NCI-H748 (cell line): ENCODE data around the gene CCDC12.
A peak's percentile ranks its signal among the peaks of the same experiment; 100 is the strongest.

ENCODE experiments used
- DNase-seq: peaks from one replicate; lab custom pipeline; 2025; ENCODE audit not compliant: unreplicated experiment; lab: John Stamatoyannopoulos, UW

The CCDC12 gene

DNA sequence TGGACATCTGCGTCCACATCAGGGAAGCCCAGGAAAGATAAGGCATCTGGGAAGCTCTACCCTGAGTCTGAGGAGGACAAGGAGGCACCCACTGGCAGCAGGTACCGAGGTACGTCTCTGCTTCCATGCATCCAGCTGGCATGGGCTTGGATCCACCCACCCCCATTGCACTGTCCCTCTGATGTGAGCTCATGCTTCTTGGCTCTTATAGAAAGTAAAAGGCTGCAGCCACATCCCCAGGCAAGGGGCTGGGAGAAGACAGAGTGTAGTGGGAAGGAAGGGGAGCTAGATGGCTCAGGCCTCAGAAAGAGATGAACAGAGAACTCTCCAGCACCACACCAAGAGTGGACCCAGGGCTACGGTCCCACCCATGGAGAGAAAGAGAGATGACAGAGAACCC is 80.8 kb downstream of the CCDC12 start:
- DNase-seq = no peak

DNA sequence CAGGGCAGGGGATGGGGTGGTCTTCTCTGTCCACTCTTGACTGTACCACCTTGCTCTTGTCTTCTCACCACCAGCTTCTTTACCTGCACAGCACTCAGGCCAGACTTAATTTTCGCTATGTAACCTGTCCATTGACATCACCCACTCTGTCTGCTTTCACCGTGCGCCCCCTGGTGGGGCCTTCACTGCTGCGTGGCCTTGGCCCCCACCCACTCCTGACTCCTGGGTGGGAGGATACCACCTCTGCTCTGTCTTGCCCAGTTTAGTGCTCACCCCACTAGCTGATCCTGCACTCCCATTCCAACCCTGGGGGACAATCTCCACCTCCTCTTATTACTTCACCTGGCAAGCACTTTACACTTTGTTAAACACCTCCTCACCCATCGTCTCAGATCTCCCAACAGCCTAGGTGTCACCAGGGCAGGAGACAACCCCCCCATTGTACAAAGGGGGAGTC is 81.3 kb downstream of the CCDC12 start:
- DNase-seq = peak; percentile 39

DNA sequence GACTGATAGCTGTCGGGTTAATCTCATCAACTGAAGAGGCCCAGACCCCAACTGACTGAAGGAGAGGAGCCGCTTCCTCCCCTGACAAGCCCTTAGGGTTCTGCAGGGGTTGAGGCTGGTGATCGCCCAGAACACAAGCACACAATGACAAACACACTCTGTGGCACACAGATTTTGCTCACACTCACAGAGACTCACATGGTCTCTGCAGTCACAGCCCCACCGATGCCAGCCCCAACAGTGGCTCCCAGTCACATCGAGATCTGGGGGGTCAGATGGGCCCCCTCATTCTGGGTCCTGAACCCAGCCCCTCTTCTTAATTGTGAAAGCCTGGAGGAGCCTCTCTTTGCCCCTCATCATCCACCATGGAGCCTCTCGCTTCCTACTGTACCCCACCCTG is 82.3 kb downstream of the CCDC12 start:
- DNase-seq = no peak

DNA sequence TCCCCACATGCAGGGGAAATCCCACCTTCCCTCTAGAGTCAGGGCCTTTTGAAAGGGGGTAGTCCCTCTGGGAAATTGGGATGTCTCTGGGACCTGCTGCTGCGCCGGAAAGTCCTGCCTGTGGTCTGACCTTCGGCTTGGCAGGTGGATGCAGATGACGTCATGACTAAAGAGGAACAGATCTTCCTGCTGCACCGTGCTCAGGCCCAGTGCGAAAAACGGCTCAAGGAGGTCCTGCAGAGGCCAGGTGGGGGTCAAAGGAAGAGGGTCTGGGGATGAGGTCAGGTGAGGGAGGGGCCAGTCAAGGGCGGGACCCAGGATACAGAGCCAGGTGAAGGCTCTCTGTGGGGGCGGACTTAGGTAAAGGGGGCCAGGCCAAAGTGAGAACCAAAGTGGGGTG is 82.8 kb downstream of the CCDC12 start:
- no peak for DNase-seq

DNA sequence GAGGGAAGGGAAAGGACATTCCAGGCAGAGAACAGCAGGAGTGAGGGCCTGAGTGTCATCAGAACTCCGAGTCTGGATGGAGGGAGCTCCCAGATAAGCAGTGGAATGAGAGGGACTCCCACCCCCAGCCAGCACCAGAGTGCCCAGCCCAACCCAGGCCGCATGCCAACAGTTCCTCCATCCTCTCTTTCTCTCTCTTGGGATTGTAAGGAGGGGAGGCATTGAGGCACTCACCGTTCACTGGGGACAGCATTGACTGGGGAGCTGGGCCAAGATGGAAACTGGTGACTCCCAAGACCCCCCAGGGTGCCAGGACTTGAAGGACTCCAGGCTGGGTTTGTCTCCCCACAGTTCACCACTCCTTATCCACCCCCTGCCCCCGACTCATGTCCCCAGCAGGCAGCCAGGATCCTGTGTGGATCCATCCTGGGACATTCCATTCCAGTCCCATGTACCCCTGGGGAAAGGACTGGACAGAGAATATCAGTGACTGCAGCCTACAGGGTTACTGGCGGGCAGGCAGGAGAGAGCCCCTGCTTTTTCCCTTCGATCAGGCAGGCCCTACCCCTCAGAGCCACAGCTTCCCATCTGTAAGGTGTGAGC is 83.3 kb downstream of the CCDC12 start:
- no peak for DNase-seq

DNA sequence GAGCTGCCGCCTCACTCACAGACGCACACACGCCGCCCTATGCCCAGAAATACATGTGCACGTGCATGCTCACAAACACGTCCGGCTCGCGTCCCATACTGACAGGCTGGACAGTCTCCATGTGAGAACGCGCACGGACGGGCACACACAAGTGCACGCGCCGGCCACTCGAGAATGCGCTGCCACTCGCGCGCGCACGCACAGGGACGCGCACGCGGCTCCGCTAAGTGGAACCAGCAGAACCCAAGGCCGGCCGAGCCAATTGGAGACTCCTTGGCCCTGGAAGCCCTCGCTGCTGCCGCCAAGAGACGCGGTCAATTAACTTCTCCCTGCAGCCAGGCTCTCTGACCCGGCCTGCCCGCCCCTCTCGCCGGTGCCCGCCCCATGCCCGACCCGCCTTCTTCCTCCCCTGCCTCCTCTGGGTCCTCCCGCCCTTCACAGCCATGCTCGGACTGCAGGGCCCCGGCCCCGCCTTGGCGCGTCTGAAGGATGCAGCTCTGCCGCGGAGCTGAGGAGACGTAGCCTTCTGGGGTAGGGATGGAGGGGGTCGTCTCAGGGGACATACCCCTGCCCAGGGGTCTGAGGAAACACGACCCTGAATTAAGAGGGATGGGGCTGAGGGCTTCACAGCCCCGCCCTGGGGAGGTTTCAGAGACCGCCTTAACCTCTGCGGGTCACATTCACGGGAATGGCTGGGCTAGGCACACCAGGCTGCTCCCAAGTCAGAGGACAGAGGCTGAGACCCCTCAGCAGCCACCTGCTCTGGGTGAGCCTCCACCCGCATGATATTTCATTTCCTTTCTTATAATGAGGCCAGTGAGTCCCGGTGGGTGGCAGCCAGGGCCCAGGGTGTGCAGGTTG is 84.0 kb downstream of the CCDC12 start:
- peak; percentile 67 for DNase-seq

GRCh38 chr3:46891132-46891531 is 85.4 kb downstream of the CCDC12 start:
- no peak for DNase-seq

DNA sequence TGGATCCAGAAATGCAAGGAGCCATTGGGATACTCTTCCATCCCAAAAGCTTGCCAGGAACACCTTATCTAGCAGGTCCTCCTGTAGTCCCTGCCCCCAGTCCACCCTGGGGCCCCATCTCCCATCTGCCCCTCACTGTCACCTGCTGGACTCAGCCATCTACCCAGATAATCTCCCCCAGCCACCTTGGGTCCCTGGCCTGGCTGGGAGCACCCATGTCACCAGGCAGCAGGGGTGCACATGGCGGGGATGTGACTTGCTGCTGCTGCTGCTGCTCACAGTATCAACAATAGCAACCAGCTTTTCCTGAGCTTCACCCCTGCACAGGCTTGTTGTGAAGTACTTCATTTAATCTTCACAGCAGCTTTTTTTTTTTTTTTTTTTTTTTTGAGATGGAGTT is 86.4 kb downstream of the CCDC12 start:
- no peak for DNase-seq

GRCh38 chr3:46889381-46890110 is 87.0 kb downstream of the CCDC12 start:
- DNase-seq = no peak

- DNase-seq = no peak
Measured at GRCh38 chr3:46888705-46889104, 87.8 kb downstream of the CCDC12 start.

- no peak for DNase-seq
Measured at GRCh38 chr3:46887980-46888494, 88.5 kb downstream of the CCDC12 start.

GRCh38 chr3:46885612-46886011 is 90.9 kb downstream of the CCDC12 start:
- DNase-seq = no peak

GRCh38 chr3:46884929-46885328 is 91.6 kb downstream of the CCDC12 start:
- no peak for DNase-seq

GRCh38 chr3:46884427-46884826 is 92.1 kb downstream of the CCDC12 start:
- DNase-seq = no peak

DNA sequence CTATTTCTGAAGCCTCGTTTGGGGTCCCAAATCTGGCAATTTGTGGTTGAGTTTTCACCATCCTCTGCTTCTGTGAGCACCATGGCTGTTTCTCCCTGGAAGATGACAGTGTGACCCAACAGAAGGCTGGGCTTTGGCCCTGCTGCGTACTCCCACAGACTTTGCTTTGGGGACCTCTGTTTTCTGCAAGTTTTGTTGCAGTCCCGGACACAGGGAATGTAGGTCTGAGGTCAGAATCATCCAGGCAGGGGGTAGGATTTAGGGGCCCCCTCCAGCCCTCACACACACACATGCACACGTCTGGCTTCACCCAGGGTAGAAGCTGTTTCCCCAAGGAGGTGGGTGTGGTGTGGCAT is 92.7 kb downstream of the CCDC12 start:
- DNase-seq = no peak

DNA sequence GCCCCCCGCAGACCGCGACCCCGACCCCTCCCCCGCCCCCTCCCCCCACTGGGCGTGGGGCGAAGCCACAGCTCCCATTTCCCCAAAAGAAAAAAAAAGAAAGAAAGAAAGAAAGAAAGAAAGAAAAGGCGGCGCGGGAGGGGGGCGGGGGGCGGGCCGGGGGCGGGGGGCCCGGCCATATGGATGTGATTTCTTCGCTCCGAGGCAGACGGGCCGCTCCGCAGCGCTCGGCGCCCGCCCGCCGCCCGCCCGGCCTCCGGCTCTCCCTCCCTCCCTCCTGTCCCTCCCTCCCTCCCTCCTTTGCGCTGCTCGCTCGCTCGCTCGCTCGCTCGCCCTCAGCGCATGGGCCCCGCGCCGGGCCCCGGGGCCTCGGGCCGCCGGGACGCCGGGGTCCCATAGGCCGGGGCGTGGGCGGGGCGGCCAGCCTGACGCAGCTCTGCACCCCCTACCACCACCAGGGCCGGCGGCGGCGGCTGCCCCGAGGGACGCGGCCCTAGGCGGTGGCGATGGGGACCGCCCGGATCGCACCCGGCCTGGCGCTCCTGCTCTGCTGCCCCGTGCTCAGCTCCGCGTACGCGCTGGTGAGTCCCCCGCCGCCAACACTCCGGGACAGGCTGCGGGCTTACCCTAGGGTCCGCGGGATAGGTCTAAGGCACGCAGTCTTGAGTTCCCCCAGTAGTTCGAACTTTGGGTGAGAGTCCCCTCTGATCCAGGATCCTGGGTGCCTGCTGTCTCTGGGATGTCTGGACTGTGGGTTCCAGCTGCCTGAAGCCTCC is 93.3 kb downstream of the CCDC12 start:
- peak; percentile 33 for DNase-seq

DNA sequence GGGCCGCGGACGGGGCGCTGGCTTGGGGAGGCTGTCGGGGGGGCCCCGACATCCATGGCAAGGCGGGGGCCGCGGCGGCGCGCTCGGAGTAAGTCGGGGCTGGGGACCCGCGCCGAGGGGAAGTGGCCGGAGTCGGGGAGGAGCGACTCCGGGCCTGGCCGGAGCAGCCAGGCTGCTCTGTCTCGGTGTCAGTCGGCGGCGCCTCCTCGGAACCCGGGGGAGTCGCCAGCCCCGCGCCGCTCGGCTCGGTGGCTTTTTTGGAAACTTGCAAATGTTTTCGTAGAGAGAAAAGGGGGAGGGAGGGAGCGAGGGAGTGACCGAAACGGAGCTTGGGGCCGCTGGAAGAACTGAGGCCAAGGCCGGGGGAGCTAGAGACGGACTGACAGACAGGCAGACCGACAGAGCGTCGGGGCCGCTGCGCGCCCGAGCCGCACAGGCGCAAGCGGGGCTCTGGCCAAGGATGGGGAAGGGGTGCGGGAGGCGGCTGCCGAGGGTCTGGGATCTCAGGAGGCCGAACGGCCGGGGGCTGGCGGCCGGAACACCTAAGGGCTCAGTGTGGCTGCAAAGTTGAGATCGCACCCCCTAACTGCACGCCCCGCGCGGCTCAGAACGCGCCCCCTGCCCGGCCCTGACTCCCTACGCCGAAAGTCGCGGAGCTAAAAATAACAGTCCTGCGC is 94.0 kb downstream of the CCDC12 start:
- peak; percentile 41 for DNase-seq

GRCh38 chr3:46881596-46882376 is 94.8 kb downstream of the CCDC12 start:
- DNase-seq = peak; percentile 26

- DNase-seq = no peak
Measured at GRCh38 chr3:46880884-46881595, 95.5 kb downstream of the CCDC12 start.
